Neural cell (in vitro differentiated cells): ENCODE data around the gene TNK2. TPM values are rescaled to one million over a fixed set of nuclear protein-coding genes. Genes with fewer than 3 reads are reported as not detected.
"Not testable (repeated sequence)": the region's sequence is repeated elsewhere in the genome, so short reads cannot be mapped to it uniquely, and the experiment has no call there.

Experiments
- H2AFZ ChIP-seq: fragments of 200-600, 300-800 bp; sonication (generic), shearing (Covaris generic); 2 replicates; pipeline ENCODE4 v1.6.0; 2014; ENCODE audit warnings: low read depth, mild to moderate bottlenecking, antibody characterized with exemption, low read length, moderate library complexity
- H3F3A ChIP-seq: fragments of 200-600 bp; shearing (Covaris generic); 2 replicates; pipeline ENCODE4 v1.6.1; 2016; ENCODE audit warnings: mild to moderate bottlenecking, moderate library complexity, mixed read lengths, antibody characterized with exemption, low read length; ENCODE audit not compliant: insufficient read depth, poor library complexity, severe bottlenecking
- H3K27ac ChIP-seq: fragments of 200-600, 300-800 bp; sonication (generic), shearing (Covaris generic); 2 replicates; pipeline ENCODE4 v1.5.1; 2014; ENCODE audit warnings: mild to moderate bottlenecking, low read length, moderate library complexity
- H3K27me3 ChIP-seq: fragments of 300-800, 200-600 bp; sonication (generic), shearing (Covaris generic); 2 replicates; pipeline ENCODE4 v1.6.0; 2014; ENCODE audit warnings: mild to moderate bottlenecking, low read depth, low read length, moderate library complexity; ENCODE audit not compliant: insufficient read depth
- H3K36me3 ChIP-seq: fragments of 300-800, 200-600 bp; sonication (generic), shearing (Covaris generic); 2 replicates; pipeline ENCODE4 v1.5.1; 2014; ENCODE audit warnings: mild to moderate bottlenecking, antibody characterized with exemption, low read length, moderate library complexity; ENCODE audit not compliant: insufficient read depth
- H3K4me2 ChIP-seq: fragments of 300-800, 200-600 bp; sonication (generic), shearing (Covaris generic); 2 replicates; pipeline ENCODE4 v1.6.0; 2014; ENCODE audit warnings: mild to moderate bottlenecking, low read length
- H3K4me3 ChIP-seq: fragments of 300-800, 200-600 bp; sonication (generic), shearing (Covaris generic); 2 replicates; pipeline ENCODE4 v1.5.1; 2014; ENCODE audit warnings: mild to moderate bottlenecking, low read length, moderate library complexity
- H3K79me2 ChIP-seq: fragments of 200-600 bp; shearing (Covaris generic); replicated peaks from 2 replicates; pipeline ENCODE4 v1.6.0; 2014; ENCODE audit warnings: mild to moderate bottlenecking, low read length, moderate library complexity; ENCODE audit not compliant: insufficient read depth
- H3K9ac ChIP-seq: fragments of 300-800, 200-600 bp; sonication (generic), shearing (Covaris generic); 2 replicates; pipeline ENCODE4 v1.6.1; 2016; ENCODE audit warnings: mild to moderate bottlenecking, low read length, mixed read lengths
- H3K9me2 ChIP-seq: fragments of 200-600 bp; shearing (Covaris generic); 2 replicates; pipeline ENCODE4 v1.6.1; 2016; ENCODE audit warnings: mild to moderate bottlenecking, low read length, mixed read lengths; ENCODE audit not compliant: insufficient read depth
- H3K9me3 ChIP-seq: fragments of 200-600, 300-800 bp; sonication (generic), shearing (Covaris generic); 2 replicates; pipeline ENCODE4 v1.6.1; 2016; ENCODE audit warnings: mild to moderate bottlenecking, mixed run types, low read length, moderate library complexity, mixed read lengths
- H4K20me1 ChIP-seq: fragments of 200-600 bp; shearing (Covaris generic); 2 replicates; pipeline ENCODE4 v1.6.1; 2016; ENCODE audit warnings: mild to moderate bottlenecking, mixed run types; ENCODE audit not compliant: insufficient read depth
- CTCF ChIP-seq: fragments of 450-650 bp; IDR thresholded peaks from 2 replicates; pipeline ENCODE4 v1.5.1; 2014; ENCODE audit warnings: antibody characterized with exemption, mild to moderate bottlenecking, moderate library complexity; ENCODE audit not compliant: poor library complexity, severe bottlenecking
- EP300 ChIP-seq: fragments of 450-650 bp; conservative IDR thresholded peaks from 2 replicates; pipeline ENCODE4 v1.6.1; 2014; ENCODE audit warnings: antibody characterized with exemption, mild to moderate bottlenecking, moderate library complexity; ENCODE audit not compliant: poor library complexity, severe bottlenecking
- EZH2 ChIP-seq: fragments of 200-600, 300-800 bp; shearing (Covaris generic), sonication (generic); IDR thresholded peaks from 2 replicates; pipeline ENCODE4 v1.6.1; 2014; ENCODE audit warnings: antibody characterized with exemption, low read length, borderline replicate concordance, mild to moderate bottlenecking; ENCODE audit not compliant: insufficient read depth, poor library complexity, severe bottlenecking
- MXI1 ChIP-seq: fragments of 450-650 bp; conservative IDR thresholded peaks from 2 replicates; pipeline ENCODE4 v1.6.1; 2014; ENCODE audit warnings: antibody characterized with exemption, mild to moderate bottlenecking; ENCODE audit not compliant: poor library complexity, severe bottlenecking
- POLR2AphosphoS5 ChIP-seq: IDR thresholded peaks from 2 replicates; pipeline ENCODE4 v1.6.1; 2012
- RAD21 ChIP-seq: fragments of 450-650 bp; conservative IDR thresholded peaks from 2 replicates; pipeline ENCODE4 v1.6.1; 2014; ENCODE audit warnings: antibody characterized with exemption, mild to moderate bottlenecking, moderate library complexity
- REST ChIP-seq: IDR thresholded peaks from 2 replicates; pipeline ENCODE4 v1.6.1; 2012; ENCODE audit warnings: borderline replicate concordance
- SMC3 ChIP-seq: fragments of 450-650 bp; conservative IDR thresholded peaks from 2 replicates; pipeline ENCODE4 v1.6.1; 2014; ENCODE audit warnings: antibody characterized with exemption, mild to moderate bottlenecking, moderate library complexity; ENCODE audit not compliant: poor library complexity
- TAF1 ChIP-seq: IDR thresholded peaks from 2 replicates; pipeline ENCODE4 v1.6.1; 2012; ENCODE audit warnings: low read depth
- polyA plus RNA-seq: library from polyadenylated mRNA; depleted of rRNA; stranded (reverse); fragments of >200 nt; gene quantifications from 2 replicates; pipeline ENCODE4 v1.2.3, GENCODE V29; 2014

Gene TNK2
- polyA plus RNA-seq, 1 donor from 2014 or later: 16.3 TPM

- Histone ChIP-seq H3K27me3 (no peaks in the 10 kb centered on the region), H3K27ac (no peak overlapping the region), H4K20me1 (no peaks in the 10 kb centered on the region), H3K9me2 (no peaks in the 10 kb centered on the region), H3K9me3 (no peaks in the 10 kb centered on the region), H2AFZ (no peak overlapping the region), H3K9ac (no peak overlapping the region), H3K4me2 (no peak overlapping the region), H3K36me3 (no peaks in the 10 kb centered on the region), H3K79me2 (no peaks in the 10 kb centered on the region), H3F3A (no peaks in the 10 kb centered on the region), H3K4me3 (no peak overlapping the region)
- TF ChIP-seq REST (no peak), CTCF (no peak), MXI1 (no peak), EZH2 (no peak), RAD21 (no peak), SMC3 (no peak), TAF1 (no peak), POLR2AphosphoS5 (no peak), EP300 (no peak)
Observed at GRCh38 chr3:195817578-195818135, 90.7 kb downstream of the TNK2 start.

GRCh38 chr3:195816276-195816913 is 92.0 kb downstream of the TNK2 start:
- not testable (repeated sequence) for H4K20me1 ChIP-seq, H3K9ac ChIP-seq, H3K79me2 ChIP-seq, H3K27ac ChIP-seq, H3K4me3 ChIP-seq, H2AFZ ChIP-seq, H3K4me2 ChIP-seq, H3F3A ChIP-seq, H3K9me3 ChIP-seq, H3K36me3 ChIP-seq, H3K27me3 ChIP-seq, H3K9me2 ChIP-seq
